Activated CD8-positive, alpha-beta memory T cell treated with anti-CD3 and anti-CD28 coated beads for 48 hours (primary cell): ENCODE results near the gene PRR19.
A peak's percentile ranks its signal among the peaks of the same experiment; 100 is the strongest.
"Not testable (repeated sequence)": the region's sequence is repeated elsewhere in the genome, so short reads cannot be mapped to it uniquely, and the experiment has no call there.

Experiments
- DNase-seq, 3 experiments: peaks; one replicate each; pipeline ENCODE4 v3.0.0-alpha.2; 2020; ENCODE audit warnings: low read depth in 2 of 3, low spot score in 2 of 3

PRR19 gene

GRCh38 chr19:42324655-42325307 is 22.8 kb downstream of the PRR19 start:
- DNase-seq, result no peak

GRCh38 chr19:42325308-42325895 is 23.5 kb downstream of the PRR19 start, which contains the start of gene MEGF8:
MEGF8 (plus strand) TSS chr19:42325635; CDS start chr19:42326244, 609 bp downstream.
- peak; percentile 84 to 94 (median 93) for DNase-seq

- no peak for DNase-seq
These were observed 24.2 kb downstream of the PRR19 start for GRCh38 chr19:42325896-42326771.

GRCh38 chr19:42326969-42327368 is 25.0 kb downstream of the PRR19 start:
- no peak for DNase-seq

GRCh38 chr19:42327381-42327780 is 25.4 kb downstream of the PRR19 start:
- DNase-seq, result no peak

GRCh38 chr19:42328106-42328505 is 26.2 kb downstream of the PRR19 start:
- DNase-seq, result no peak

- no peak for DNase-seq
These were observed 26.9 kb downstream of the PRR19 start for GRCh38 chr19:42328854-42329253.

GRCh38 chr19:42330241-42330711 is 28.3 kb downstream of the PRR19 start:
- DNase-seq, result no peak

- DNase-seq, result not testable (repeated sequence)
These were observed 29.4 kb downstream of the PRR19 start for GRCh38 chr19:42331333-42331732.

- DNase-seq, result no peak
These were observed 30.1 kb downstream of the PRR19 start for GRCh38 chr19:42332059-42332458.

- no peak for DNase-seq
These were observed 31.1 kb downstream of the PRR19 start for GRCh38 chr19:42333018-42333417.

- DNase-seq, result no peak
These were observed 32.2 kb downstream of the PRR19 start for GRCh38 chr19:42333975-42334696.

GRCh38 chr19:42334697-42335373 is 32.9 kb downstream of the PRR19 start:
- no peak for DNase-seq

- no peak for DNase-seq
These were observed 33.5 kb downstream of the PRR19 start for GRCh38 chr19:42335374-42335936.

GRCh38 chr19:42335971-42336370 is 34.0 kb downstream of the PRR19 start:
- no peak for DNase-seq

- DNase-seq, result not testable (repeated sequence)
These were observed 37.4 kb downstream of the PRR19 start for GRCh38 chr19:42339126-42339860.

GRCh38 chr19:42339922-42340321 is 38.0 kb downstream of the PRR19 start:
- not testable (repeated sequence) for DNase-seq

- no peak for DNase-seq
These were observed 41.6 kb downstream of the PRR19 start for GRCh38 chr19:42343344-42344110.
